GM19468 (cell line): ENCODE data around the gene HSD17B7.
"Not testable (repeated sequence)": the region's sequence is repeated elsewhere in the genome, so short reads cannot be mapped to it uniquely, and the experiment has no call there.

Experiments used
- ATAC-seq: cut with Tn5 transposase; IDR thresholded peaks from one replicate; pipeline ENCODE4 v1.9.1; 2021; ENCODE audit warnings: mild to moderate bottlenecking, moderate library complexity, moderate number of reproducible peaks; ENCODE audit not compliant: unreplicated experiment; ENCODE audit errors: extremely low read depth

HSD17B7 gene

GRCh38 chr1:162790303-162790984 lies at the start of gene HSD17B7:
TSS of gene HSD17B7 (plus strand) at chr1:162790702. CDS start at chr1:162790801, 99 bp downstream.
- ATAC-seq, result peak; percentile 99

DNA sequence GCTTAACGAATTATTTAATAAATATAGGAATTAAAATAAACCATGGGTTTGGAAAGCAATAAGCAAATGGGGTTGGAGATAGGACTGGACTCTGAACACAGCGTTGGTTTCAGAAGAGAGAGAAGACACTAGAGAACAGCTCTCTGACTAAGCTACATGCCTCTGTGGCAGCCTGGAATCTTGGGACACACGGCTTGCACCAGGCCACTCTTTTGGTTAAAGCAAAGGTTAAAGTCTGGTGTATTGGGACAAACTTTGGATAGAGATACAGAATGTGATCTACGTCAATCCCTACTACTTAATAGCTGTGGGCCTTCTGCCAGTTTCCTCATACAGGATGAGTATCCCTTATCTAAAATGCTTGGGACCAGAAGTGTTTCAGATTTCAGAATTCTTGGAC lies 49.7 kb upstream of the HSD17B7 start:
- no peak for ATAC-seq

- no peak for ATAC-seq
Observed at GRCh38 chr1:162741574-162741973, 48.9 kb upstream of the HSD17B7 start.

GRCh38 chr1:162746264-162746942 lies 44.1 kb upstream of the HSD17B7 start:
- not testable (repeated sequence) for ATAC-seq

DNA sequence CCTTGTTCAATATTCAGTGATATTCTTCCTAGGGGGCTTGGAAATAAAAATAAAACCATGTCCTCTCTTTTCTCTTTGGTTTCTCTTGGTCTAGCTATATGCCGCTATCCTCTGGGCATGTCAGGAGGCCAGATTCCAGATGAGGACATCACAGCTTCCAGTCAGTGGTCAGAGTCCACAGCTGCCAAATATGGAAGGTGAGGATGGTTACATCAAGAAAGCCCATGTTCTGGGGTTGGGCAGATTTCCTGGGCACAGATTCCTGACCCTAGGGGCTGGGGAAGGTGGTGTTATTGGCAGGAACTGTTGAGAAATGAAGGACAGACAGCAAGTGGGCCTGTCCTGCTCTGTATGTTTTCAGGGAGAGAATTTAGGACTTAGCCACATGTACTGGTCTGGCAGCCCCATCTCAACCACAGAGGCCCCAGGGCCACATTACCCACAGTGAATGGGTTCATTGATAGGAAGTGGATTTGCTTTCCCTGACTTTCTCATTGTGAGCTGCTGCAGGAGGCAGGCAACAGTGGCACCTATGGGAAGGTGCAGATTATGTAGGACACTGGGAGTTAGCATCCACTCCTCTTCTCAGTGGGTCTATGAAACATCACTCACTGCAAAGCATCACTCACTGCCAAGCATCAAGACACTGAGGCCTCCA lies 37.4 kb upstream of the HSD17B7 start:
- no peak for ATAC-seq

DNA sequence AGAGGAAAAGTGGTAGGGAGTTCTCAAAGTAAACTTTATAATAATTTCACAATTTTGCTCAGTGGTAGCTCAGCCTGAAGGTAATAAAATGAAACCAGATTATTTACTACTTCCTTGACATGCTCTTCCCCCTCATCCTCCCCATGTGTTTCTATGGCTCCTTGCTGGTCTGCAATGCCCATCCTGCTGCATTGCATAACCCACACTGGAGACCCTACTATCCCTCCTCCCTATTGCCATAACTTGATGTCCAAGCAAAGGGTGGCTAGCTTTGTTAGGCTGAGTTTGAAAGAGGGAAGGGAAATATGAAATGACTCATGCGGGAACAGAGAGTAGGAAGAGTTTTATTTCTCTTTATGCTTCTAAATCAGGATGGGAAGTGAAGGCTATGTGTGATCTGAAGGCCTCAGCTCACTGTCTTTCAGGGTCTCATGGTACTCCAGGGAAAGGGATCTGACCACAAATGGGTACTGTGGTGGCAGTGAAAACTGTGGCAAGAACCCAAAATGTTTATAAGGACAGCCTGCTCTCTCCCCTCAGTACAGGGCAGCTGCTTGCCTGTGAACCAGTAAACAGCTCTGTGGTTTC lies 36.4 kb upstream of the HSD17B7 start:
- no peak for ATAC-seq

GRCh38 chr1:162755306-162755705 lies 35.2 kb upstream of the HSD17B7 start:
- no peak for ATAC-seq

- no peak for ATAC-seq
Observed at GRCh38 chr1:162756523-162756922, 34.0 kb upstream of the HSD17B7 start.

DNA sequence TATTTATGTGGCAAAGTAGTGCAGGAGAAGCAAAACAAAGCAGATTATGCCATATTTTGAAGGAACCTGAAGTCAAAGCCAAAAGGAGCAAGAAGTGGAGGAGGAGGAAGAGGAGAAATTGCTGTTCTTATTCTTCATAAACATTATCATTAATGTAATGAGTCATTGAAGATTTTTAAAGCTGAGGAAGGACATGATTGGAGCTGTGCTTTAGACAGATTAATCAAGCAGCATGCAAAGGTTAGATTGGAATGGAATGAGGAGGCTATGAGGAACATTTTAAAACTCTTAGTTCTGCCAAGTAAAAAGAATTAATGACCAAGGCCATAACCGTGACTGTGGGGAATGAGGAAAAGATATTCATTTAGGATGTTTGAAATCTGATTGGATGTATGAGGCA lies 33.0 kb upstream of the HSD17B7 start:
- no peak for ATAC-seq

DNA sequence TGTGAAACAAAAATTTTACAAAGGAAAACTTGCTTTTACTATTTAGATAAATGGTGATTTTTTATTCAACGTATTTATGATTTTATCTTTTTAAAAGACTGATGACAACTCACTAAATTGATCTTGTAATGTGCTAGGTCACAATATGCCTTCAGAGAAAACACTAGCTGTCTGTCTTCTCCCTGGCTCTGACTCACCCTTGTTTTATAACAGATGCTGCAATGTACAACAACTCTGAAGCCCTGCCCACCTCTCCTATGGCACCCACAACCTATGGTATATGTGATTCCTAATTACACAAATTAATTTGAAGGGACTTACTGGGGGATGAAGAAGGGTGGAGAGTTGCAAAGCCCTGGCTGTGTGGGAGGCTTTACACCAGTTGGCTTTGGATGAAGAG lies 24.7 kb upstream of the HSD17B7 start:
- ATAC-seq, result no peak

GRCh38 chr1:162772571-162773154 lies 17.8 kb upstream of the HSD17B7 start:
- ATAC-seq, result no peak

DNA sequence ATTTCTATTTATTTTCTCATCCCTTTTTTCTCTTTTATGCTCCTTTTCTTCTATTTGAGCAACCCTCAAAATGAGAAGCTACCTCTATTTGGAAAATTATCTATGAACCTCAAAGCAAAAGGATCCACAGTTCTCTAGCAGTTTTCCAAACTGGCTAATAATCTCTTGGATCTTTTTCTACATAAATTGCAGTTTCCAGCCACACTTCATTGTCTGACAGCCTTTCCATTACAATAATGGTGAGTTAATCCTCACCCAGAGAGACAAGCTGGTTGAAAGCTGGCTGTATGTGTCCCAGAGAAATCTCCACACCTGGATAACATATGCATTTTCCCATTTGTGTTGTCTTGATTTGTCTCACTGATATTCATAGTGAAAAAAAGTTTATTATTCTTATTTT lies 16.5 kb upstream of the HSD17B7 start:
- no peak for ATAC-seq

DNA sequence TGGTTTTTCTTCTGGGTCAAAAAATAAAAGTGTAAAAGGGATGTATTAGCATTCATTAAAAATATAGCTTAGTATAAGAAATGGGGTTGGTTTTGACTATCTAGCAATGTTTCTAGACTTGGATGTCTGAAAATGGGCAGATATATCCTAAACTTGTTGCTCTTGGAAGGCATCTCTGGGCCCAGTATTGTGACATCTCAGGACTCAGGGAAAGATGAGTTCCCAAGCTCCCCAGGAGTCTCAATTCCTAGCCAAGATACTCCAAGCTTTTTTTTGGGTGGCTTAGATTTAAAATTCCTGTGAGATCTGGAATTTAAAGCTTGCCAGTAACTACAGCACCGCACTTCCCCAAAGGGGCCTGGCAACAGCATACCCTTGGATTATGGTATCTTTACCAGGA lies 11.5 kb upstream of the HSD17B7 start:
- ATAC-seq, result no peak

DNA sequence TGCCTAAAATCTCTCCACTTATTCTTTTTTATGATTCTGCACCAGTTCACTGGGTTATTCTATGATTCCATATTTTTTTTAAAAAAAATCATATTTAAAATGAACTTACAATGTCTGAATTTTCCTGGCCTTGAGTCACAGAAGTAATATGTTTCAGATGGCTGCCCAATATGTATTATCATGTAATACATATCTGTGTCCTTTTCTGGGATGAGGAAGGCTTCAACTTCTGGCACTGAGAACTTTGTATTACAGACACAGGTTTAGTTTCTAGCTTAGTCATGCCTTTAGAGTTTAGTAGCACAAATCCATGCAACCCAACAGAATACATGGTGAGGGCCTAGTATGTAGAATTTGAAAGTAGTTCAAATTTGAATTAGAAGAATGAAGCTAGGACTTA lies 7.8 kb upstream of the HSD17B7 start:
- no peak for ATAC-seq

GRCh38 chr1:162784926-162785325 lies 5.6 kb upstream of the HSD17B7 start:
- ATAC-seq, result not testable (repeated sequence)

GRCh38 chr1:162788783-162789182 lies 1.7 kb upstream of the HSD17B7 start:
- not testable (repeated sequence) for ATAC-seq

- not testable (repeated sequence) for ATAC-seq
Observed at GRCh38 chr1:162790985-162791357, 469 bp downstream of the HSD17B7 start.

GRCh38 chr1:162794284-162794683 lies 3.8 kb downstream of the HSD17B7 start:
- ATAC-seq, result not testable (repeated sequence)

DNA sequence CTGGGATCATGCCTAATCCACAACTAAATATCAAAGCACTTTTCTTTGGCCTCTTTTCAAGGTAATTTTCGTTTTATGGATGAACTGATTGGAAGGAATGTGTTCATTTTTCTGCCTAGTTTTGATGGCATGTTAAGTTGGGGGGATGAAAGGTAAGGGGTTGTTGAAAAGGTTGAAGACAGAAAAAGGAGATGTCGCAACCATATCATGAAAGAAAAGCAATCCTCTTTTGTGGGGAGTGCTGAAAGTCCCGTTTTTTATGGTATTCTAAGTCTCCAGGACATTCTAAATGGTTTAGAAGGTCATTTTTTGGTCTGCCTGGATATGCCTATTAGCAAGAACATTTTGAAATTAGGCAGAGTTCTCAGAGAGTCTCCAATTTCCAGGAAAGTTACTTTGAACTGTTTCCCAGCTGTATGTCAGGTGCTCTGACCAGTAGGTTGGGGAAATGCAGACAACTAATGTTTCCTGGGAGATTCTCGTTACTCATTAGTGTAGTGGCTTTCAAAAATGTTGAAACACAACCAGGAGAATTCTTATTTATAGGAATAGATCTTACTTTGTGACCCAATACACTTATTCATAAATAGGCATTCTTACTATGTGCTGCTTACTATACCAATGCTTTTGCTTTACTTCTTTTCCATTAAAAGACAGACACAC lies 6.2 kb downstream of the HSD17B7 start:
- not testable (repeated sequence) for ATAC-seq
